ENCODE results near the gene NKAIN2. TPM values are rescaled to one million over a fixed set of nuclear protein-coding genes. Genes with fewer than 3 reads are reported as not detected.

NKAIN2 gene
- polyA plus RNA-seq, 2 donors, result 0.02 TPM; not detected in 1

GRCh38 chr6:123804787-123805540, 1.3 kb downstream of the NKAIN2 start:
- Histone ChIP-seq H3K4me3 (ENCODE audit: low read depth in 1 of 2, low read length in 2 of 2) (no peak overlapping the region), H3K27ac (ENCODE audit: low read depth in 2 of 2, low read length in 1 of 2) (no peak overlapping the region), H3K27me3 (ENCODE audit: control insufficient read depth in 1 of 2, insufficient read depth in 2 of 2, low read length in 2 of 2) (peaks cover 7 to 17% of the 10 kb centered on the region in 2 donors), H3K4me1 (ENCODE audit: control insufficient read depth in 2 of 2, insufficient read depth in 2 of 2, low read length in 1 of 2) (peaks cover 0 to 6% of the 10 kb centered on the region in 2 donors), H3K9me3 (ENCODE audit: control insufficient read depth in 2 of 2, insufficient read depth in 1 of 2, low read depth in 1 of 2, low read length in 1 of 2) (no peaks in the 10 kb centered on the region), H3K36me3 (ENCODE audit: control insufficient read depth in 2 of 2, insufficient read depth in 2 of 2, low read length in 1 of 2) (no peaks in the 10 kb centered on the region)
- 48 to 51% methylated on average over 5 of the region's 5 CpGs for WGBS, 2 donors

GRCh38 chr6:123805921-123806320, 2.3 kb downstream of the NKAIN2 start:
- Histone ChIP-seq H3K27me3 (ENCODE audit: control insufficient read depth in 1 of 2, insufficient read depth in 2 of 2, low read length in 2 of 2) (peaks cover 7 to 16% of the 10 kb centered on the region in 2 donors), H3K4me3 (ENCODE audit: low read depth in 1 of 2, low read length in 2 of 2) (no peak overlapping the region), H3K27ac (ENCODE audit: low read depth in 2 of 2, low read length in 1 of 2) (no peak overlapping the region), H3K36me3 (ENCODE audit: control insufficient read depth in 2 of 2, insufficient read depth in 2 of 2, low read length in 1 of 2) (no peaks in the 10 kb centered on the region), H3K4me1 (ENCODE audit: control insufficient read depth in 2 of 2, insufficient read depth in 2 of 2, low read length in 1 of 2) (peaks cover 0 to 6% of the 10 kb centered on the region in 2 donors), H3K9me3 (ENCODE audit: control insufficient read depth in 2 of 2, insufficient read depth in 1 of 2, low read depth in 1 of 2, low read length in 1 of 2) (no peaks in the 10 kb centered on the region)
- 52 to 79% methylated on average over 1 of the region's 1 CpG for WGBS, 2 donors

DNA sequence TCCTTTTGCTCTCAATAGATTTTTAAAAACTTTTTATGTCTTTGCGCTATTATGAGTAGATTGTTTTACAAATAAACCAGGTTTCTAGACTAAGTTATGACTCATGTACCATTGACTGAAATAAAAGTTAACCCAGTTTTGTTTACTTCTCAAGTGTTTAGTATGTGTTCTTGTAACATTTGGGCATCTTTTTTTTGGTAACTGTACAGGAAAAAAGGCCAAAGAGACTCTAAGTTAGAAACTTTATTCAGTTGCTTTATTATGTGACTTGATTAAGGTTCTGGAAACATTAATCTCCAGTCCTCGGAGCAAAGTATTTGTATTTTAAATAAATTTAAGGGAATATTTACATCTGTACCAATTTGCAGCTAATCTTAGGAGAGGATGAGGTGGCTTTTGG, 2.9 kb downstream of the NKAIN2 start:
- 71 to 74% methylated on average over 2 of the region's 2 CpGs for WGBS, 2 donors
- H3K27me3 ChIP-seq (ENCODE audit: control insufficient read depth in 1 of 2, insufficient read depth in 2 of 2, low read length in 2 of 2), result peaks cover 7 to 10% of the 10 kb centered on the region in 2 donors
- H3K4me3 ChIP-seq (ENCODE audit: low read depth in 1 of 2, low read length in 2 of 2), result no peak overlapping the region

GRCh38 chr6:123808556-123808955, 4.9 kb downstream of the NKAIN2 start:
- WGBS, 2 donors, result 70 to 76% methylated on average over 3 of the region's 3 CpGs
- H3K4me1 ChIP-seq (ENCODE audit: control insufficient read depth in 2 of 2, insufficient read depth in 2 of 2, low read length in 1 of 2), result no peaks in the 10 kb centered on the region
- no peak overlapping the region for H3K4me3 ChIP-seq (ENCODE audit: low read depth in 1 of 2, low read length in 2 of 2)
- peaks cover 0 to 7% of the 10 kb centered on the region in 2 donors for H3K27me3 ChIP-seq (ENCODE audit: control insufficient read depth in 1 of 2, insufficient read depth in 2 of 2, low read length in 2 of 2)
- H3K27ac ChIP-seq (ENCODE audit: low read depth in 2 of 2, low read length in 1 of 2), result no peak overlapping the region
- no peaks in the 10 kb centered on the region for H3K36me3 ChIP-seq (ENCODE audit: control insufficient read depth in 2 of 2, insufficient read depth in 2 of 2, low read length in 1 of 2)
- H3K9me3 ChIP-seq (ENCODE audit: control insufficient read depth in 2 of 2, insufficient read depth in 1 of 2, low read depth in 1 of 2, low read length in 1 of 2), result no peaks in the 10 kb centered on the region

More for the DNA sequence above, 2.9 kb downstream of the NKAIN2 start:
- H3K27ac ChIP-seq (ENCODE audit: low read depth in 2 of 2, low read length in 1 of 2), result no peak overlapping the region
- H3K9me3 ChIP-seq (ENCODE audit: control insufficient read depth in 2 of 2, insufficient read depth in 1 of 2, low read depth in 1 of 2, low read length in 1 of 2), result no peaks in the 10 kb centered on the region
- H3K36me3 ChIP-seq (ENCODE audit: control insufficient read depth in 2 of 2, insufficient read depth in 2 of 2, low read length in 1 of 2), result no peaks in the 10 kb centered on the region
- H3K4me1 ChIP-seq (ENCODE audit: control insufficient read depth in 2 of 2, insufficient read depth in 2 of 2, low read length in 1 of 2), result peaks cover 0 to 6% of the 10 kb centered on the region in 2 donors

- WGBS, 2 donors, result 78 to 87% methylated on average over 3 of the region's 3 CpGs
- Histone ChIP-seq H3K9me3 (ENCODE audit: control insufficient read depth in 2 of 2, insufficient read depth in 1 of 2, low read depth in 1 of 2, low read length in 1 of 2) (no peaks in the 10 kb centered on the region), H3K27me3 (ENCODE audit: control insufficient read depth in 1 of 2, insufficient read depth in 2 of 2, low read length in 2 of 2) (peaks cover 0 to 2% of the 10 kb centered on the region in 2 donors), H3K27ac (ENCODE audit: low read depth in 2 of 2, low read length in 1 of 2) (no peak overlapping the region), H3K4me3 (ENCODE audit: low read depth in 1 of 2, low read length in 2 of 2) (no peak overlapping the region), H3K36me3 (ENCODE audit: control insufficient read depth in 2 of 2, insufficient read depth in 2 of 2, low read length in 1 of 2) (no peaks in the 10 kb centered on the region), H3K4me1 (ENCODE audit: control insufficient read depth in 2 of 2, insufficient read depth in 2 of 2, low read length in 1 of 2) (no peaks in the 10 kb centered on the region)
Measured at GRCh38 chr6:123810214-123810613, 6.5 kb downstream of the NKAIN2 start.

DNA sequence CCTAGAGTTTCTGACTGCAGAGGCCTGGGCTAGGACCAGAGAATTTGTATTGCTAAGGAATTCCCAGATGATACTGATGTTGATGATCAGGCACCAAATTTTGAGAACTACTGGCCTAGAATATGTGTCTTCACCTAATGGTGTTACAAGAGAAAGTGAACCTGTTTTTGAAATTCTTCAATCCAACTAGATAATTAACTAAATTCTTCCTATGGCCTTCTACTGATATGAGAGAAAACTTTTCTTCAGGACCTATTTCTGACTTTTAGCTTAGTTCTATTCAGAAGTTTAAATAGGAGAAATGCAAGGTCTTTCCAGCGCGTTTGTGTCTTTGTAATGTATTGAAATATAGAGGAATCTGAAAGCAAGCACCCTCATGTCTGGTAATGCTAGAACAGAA, 7.3 kb downstream of the NKAIN2 start:
- Histone ChIP-seq H3K36me3 (ENCODE audit: control insufficient read depth in 2 of 2, insufficient read depth in 2 of 2, low read length in 1 of 2) (no peaks in the 10 kb centered on the region), H3K27me3 (ENCODE audit: control insufficient read depth in 1 of 2, insufficient read depth in 2 of 2, low read length in 2 of 2) (no peaks in the 10 kb centered on the region), H3K9me3 (ENCODE audit: control insufficient read depth in 2 of 2, insufficient read depth in 1 of 2, low read depth in 1 of 2, low read length in 1 of 2) (no peaks in the 10 kb centered on the region), H3K4me1 (ENCODE audit: control insufficient read depth in 2 of 2, insufficient read depth in 2 of 2, low read length in 1 of 2) (no peaks in the 10 kb centered on the region), H3K27ac (ENCODE audit: low read depth in 2 of 2, low read length in 1 of 2) (no peak overlapping the region), H3K4me3 (ENCODE audit: low read depth in 1 of 2, low read length in 2 of 2) (no peak overlapping the region)
- WGBS, 2 donors, result 86 to 88% methylated on average over 2 of the region's 2 CpGs

- 29 to 33% methylated on average over 1 of the region's 1 CpG for WGBS, 2 donors
- no peak overlapping the region for H3K4me3 ChIP-seq (ENCODE audit: low read depth in 1 of 2, low read length in 2 of 2)
- peaks cover 0 to 2% of the 10 kb centered on the region in 2 donors for H3K9me3 ChIP-seq (ENCODE audit: control insufficient read depth in 2 of 2, insufficient read depth in 1 of 2, low read depth in 1 of 2, low read length in 1 of 2)
- H3K27ac ChIP-seq (ENCODE audit: low read depth in 2 of 2, low read length in 1 of 2), result no peak overlapping the region
- H3K4me1 ChIP-seq (ENCODE audit: control insufficient read depth in 2 of 2, insufficient read depth in 2 of 2, low read length in 1 of 2), result no peaks in the 10 kb centered on the region
- H3K36me3 ChIP-seq (ENCODE audit: control insufficient read depth in 2 of 2, insufficient read depth in 2 of 2, low read length in 1 of 2), result no peaks in the 10 kb centered on the region
- H3K27me3 ChIP-seq (ENCODE audit: control insufficient read depth in 1 of 2, insufficient read depth in 2 of 2, low read length in 2 of 2), result no peaks in the 10 kb centered on the region
Measured at GRCh38 chr6:123811378-123811777, 7.7 kb downstream of the NKAIN2 start.

DNA sequence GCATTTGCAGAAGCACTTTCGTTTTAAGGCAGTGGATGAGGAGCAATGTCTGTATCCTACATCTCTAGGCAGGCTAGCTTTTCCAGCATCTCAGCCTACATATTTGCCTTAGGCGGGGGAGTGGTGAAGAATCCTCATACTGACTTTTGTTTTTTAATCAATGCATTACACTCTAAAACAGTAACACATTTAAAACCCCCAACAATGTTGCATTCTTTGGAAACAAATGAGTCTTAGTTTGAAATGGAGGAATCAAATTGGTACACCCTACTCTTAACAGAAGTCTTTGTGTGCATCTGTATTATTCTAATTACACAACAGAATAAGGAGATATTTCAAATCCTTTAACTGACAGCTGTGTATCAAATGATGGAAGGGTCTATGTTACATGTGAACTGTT, 9.0 kb downstream of the NKAIN2 start:
- no peak overlapping the region for H3K27ac ChIP-seq (ENCODE audit: low read depth in 2 of 2, low read length in 1 of 2)
- H3K9me3 ChIP-seq (ENCODE audit: control insufficient read depth in 2 of 2, insufficient read depth in 1 of 2, low read depth in 1 of 2, low read length in 1 of 2), result peaks cover 0 to 2% of the 10 kb centered on the region in 2 donors
- H3K27me3 ChIP-seq (ENCODE audit: control insufficient read depth in 1 of 2, insufficient read depth in 2 of 2, low read length in 2 of 2), result no peaks in the 10 kb centered on the region
- no peak overlapping the region for H3K4me3 ChIP-seq (ENCODE audit: low read depth in 1 of 2, low read length in 2 of 2)
- no peaks in the 10 kb centered on the region for H3K36me3 ChIP-seq (ENCODE audit: control insufficient read depth in 2 of 2, insufficient read depth in 2 of 2, low read length in 1 of 2)
- H3K4me1 ChIP-seq (ENCODE audit: control insufficient read depth in 2 of 2, insufficient read depth in 2 of 2, low read length in 1 of 2), result no peaks in the 10 kb centered on the region
- WGBS, 2 donors, result 63 to 68% methylated on average over 2 of the region's 2 CpGs

DNA sequence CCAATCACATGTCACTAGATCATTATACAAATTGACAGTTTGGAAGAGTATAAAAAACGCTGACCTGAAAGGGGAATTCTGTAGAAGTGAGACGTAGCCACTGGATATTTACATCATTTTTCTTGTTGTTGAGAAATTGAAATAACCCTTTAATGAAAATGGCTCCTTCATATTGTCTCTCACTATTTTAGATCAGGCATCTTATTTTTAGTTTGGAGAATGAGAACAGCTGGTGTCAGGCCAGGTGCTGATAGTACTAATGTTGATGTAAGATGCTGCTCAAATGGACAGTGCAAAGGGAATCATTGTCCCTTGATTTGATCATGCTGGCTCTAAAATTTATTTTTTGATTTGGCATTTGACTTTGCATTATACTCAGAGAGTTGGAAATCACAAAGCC, 17.4 kb downstream of the NKAIN2 start:
- H3K9me3 ChIP-seq (ENCODE audit: control insufficient read depth in 2 of 2, insufficient read depth in 1 of 2, low read depth in 1 of 2, low read length in 1 of 2), result peaks cover 0 to 2% of the 10 kb centered on the region in 2 donors
- no peak overlapping the region for H3K27ac ChIP-seq (ENCODE audit: low read depth in 2 of 2, low read length in 1 of 2)
- 84 to 87% methylated on average over 2 of the region's 2 CpGs for WGBS, 2 donors
- H3K4me3 ChIP-seq (ENCODE audit: low read depth in 1 of 2, low read length in 2 of 2), result no peak overlapping the region
- H3K27me3 ChIP-seq (ENCODE audit: control insufficient read depth in 1 of 2, insufficient read depth in 2 of 2, low read length in 2 of 2), result no peaks in the 10 kb centered on the region
- no peaks in the 10 kb centered on the region for H3K4me1 ChIP-seq (ENCODE audit: control insufficient read depth in 2 of 2, insufficient read depth in 2 of 2, low read length in 1 of 2)
- no peaks in the 10 kb centered on the region for H3K36me3 ChIP-seq (ENCODE audit: control insufficient read depth in 2 of 2, insufficient read depth in 2 of 2, low read length in 1 of 2)
